Panc1 (cell line): ENCODE results near the gene ROMO1. TPM values are rescaled to one million over a fixed set of nuclear protein-coding genes. Genes with fewer than 3 reads are reported as not detected.

Source experiments
- ATAC-seq: fragments of 200-7000 bp; cut with Tn5 transposase; 2 replicates; pipeline ENCODE4 v1.9.1; 2020; ENCODE audit warnings: mild to moderate bottlenecking, moderate library complexity
- BruUV-seq: library from RNA; stranded (reverse); fragments of 400-500 nt; replicated peaks from 2 replicates; lab custom pipeline; 2021; lab: Mats Ljungman, UMichigan
- CTCF ChIA-PET: fragments of 300-600 bp; sonication (Branson Sonifier 250); formaldehyde crosslinking; loops from one replicate; lab custom pipeline; 2022; ENCODE audit warnings: antibody characterized with exemption; lab: Charles Lee
- POLR2A ChIA-PET: fragments of 300-600 bp; sonication (Branson Sonifier 250); formaldehyde crosslinking; loops from one replicate; lab custom pipeline; 2022; ENCODE audit warnings: antibody characterized with exemption; lab: Charles Lee
- DNase-seq: peaks from one replicate; pipeline ENCODE4 v3.0.0-alpha.2; 2010; ENCODE audit warnings: low read depth, low spot score
- H3K27ac ChIP-seq: 2 replicates; pipeline ENCODE4 v1.5.1; 2011; ENCODE audit warnings: mild to moderate bottlenecking, low read length, inconsistent platforms
- H3K27me3 ChIP-seq: fragments of 200-500 bp; sonication (Bioruptor generic); 2 replicates; pipeline ENCODE4 v1.6.0; 2014; ENCODE audit warnings: low read length, inconsistent platforms; ENCODE audit not compliant: control insufficient read depth, insufficient read depth
- H3K36me3 ChIP-seq: fragments of 200-500 bp; sonication (Bioruptor generic); 2 replicates; pipeline ENCODE4 v1.5.1; 2014; ENCODE audit warnings: inconsistent platforms, mild to moderate bottlenecking, low read length, moderate library complexity; ENCODE audit not compliant: control insufficient read depth, insufficient read depth
- H3K4me1 ChIP-seq: 2 replicates; pipeline ENCODE4 v1.5.1; 2011; ENCODE audit warnings: inconsistent platforms, mild to moderate bottlenecking, low read length, moderate library complexity; ENCODE audit not compliant: control insufficient read depth, insufficient read depth
- H3K4me3 ChIP-seq, 2 experiments: 2 replicates each; pipeline ENCODE4 v1.5.1; 2011 to 2012; ENCODE audit warnings: low read depth in 2 of 2, low read length in 2 of 2, mild to moderate bottlenecking in 2 of 2, inconsistent platforms in 1 of 2, moderate library complexity in 1 of 2
- H3K9me3 ChIP-seq: fragments of 200-500 bp; sonication (Bioruptor generic); 2 replicates; pipeline ENCODE4 v1.5.1; 2014; ENCODE audit warnings: low read depth, mild to moderate bottlenecking, inconsistent platforms, low read length, moderate library complexity; ENCODE audit not compliant: control insufficient read depth, insufficient read depth
- POLR2AphosphoS5 ChIP-seq: IDR thresholded peaks from 2 replicates; pipeline ENCODE4 v1.6.1; 2012; ENCODE audit warnings: mild to moderate bottlenecking, low read depth, low read length, moderate library complexity
- SIN3A ChIP-seq: IDR thresholded peaks from 2 replicates; pipeline ENCODE4 v1.6.1; 2012; ENCODE audit warnings: low read depth, mild to moderate bottlenecking, low read length, moderate library complexity, borderline replicate concordance; ENCODE audit not compliant: insufficient read depth
- TCF7L2 ChIP-seq: IDR thresholded peaks from 2 replicates; pipeline ENCODE4 v1.6.1; 2011; ENCODE audit warnings: mild to moderate bottlenecking, low read depth, low read length, inconsistent platforms
- in situ Hi-C: cut with HindIII; loops from 2 replicates; pipeline ENCODE4 v1.10.0; 2016; ENCODE audit warnings: low sequenced_read_pairs, low pct_unique_long_range_greater_than_20kb
- intact Hi-C: fragments of 100-400 bp; cut with micrococcal nuclease; formaldehyde crosslinking; loops from one replicate; pipeline ENCODE4 v1.10.0; 2022; ENCODE audit not compliant: unreplicated experiment
- total RNA-seq: library from RNA; stranded (reverse); gene quantifications from one replicate; pipeline ENCODE4 v1.2.1, GENCODE V29; 2021; ENCODE audit not compliant: unreplicated experiment
- TF ChIP-seq, protein P1 (sequence below): fragments of 450-650 bp; IDR thresholded peaks from 2 replicates; pipeline ENCODE4 v1.5.1; 2017; ENCODE audit warnings: mild to moderate bottlenecking
- TF ChIP-seq, protein P2 (sequence below), 2 experiments: IDR thresholded peaks; 2 replicates each; pipeline ENCODE4 v1.6.1; 2011 to 2012; ENCODE audit warnings: low read depth in 2 of 2, control low read depth in 1 of 2, low read length in 1 of 2, mild to moderate bottlenecking in 1 of 2, moderate library complexity in 1 of 2; ENCODE audit not compliant: insufficient read depth in 1 of 2

ROMO1 gene
- total RNA-seq, 1 experiment from 2014 or later: 319 TPM

DNA sequence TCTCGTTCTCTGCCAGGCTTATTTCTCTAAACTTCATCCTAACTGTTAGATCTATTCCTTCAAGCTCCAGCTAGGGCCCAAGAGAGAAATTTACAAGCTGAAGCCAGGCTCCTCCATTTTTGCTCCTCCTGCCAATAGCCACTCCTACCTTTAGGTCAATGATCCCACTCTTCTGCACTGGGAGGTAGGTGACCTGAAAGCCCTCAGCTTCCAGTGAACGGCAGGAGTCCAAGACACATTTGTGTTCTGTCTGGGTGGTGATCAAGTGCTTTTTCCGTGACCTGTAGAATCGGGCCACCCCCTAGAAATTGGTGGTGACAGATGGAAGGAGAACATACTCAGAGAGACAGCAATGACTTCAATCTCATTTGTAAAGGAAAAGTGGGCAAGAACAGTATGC, 8.9 kb upstream of the ROMO1 start:
- BruUV-seq: no TSS peak

DNA sequence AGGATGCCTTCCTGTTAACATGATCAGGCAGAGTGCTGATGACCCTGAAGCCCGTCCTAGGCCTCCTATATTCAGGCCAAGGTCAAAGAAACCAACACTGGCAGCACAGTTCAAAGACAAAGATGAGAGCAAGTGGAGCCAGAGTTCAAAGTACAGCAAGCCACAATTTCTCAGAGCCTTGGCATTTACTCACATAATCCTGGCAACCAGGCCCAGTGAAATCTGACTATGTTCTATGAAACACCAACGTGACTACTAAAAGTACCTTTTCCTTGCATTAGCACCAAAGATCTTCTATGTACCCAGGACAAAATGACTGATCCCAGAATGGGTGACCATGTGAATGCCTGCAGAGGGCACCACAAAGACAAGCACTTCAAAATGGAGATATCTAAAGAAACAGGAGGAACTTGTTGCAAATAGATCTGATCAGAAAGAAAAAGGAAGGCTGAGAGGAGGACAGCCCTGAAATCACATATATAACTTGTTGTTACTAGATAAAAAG, 3.9 kb upstream of the ROMO1 start:
- Histone ChIP-seq H3K4me1 (peaks cover 12% of the 10 kb centered on the region; the same call in 1 of the 2 replicates), H3K36me3 (peaks cover 13% of the 10 kb centered on the region; the same call in 1 of the 2 replicates), H3K9me3 (no peaks in the 10 kb centered on the region), H3K4me3 (no peak overlapping the region), H3K27me3 (no peaks in the 10 kb centered on the region), H3K27ac (no peak overlapping the region)
- no peak for DNase-seq
- intact Hi-C loops (no loop called here), in situ Hi-C loops (no loop called here)
- no peak for ATAC-seq
- no TSS peak for BruUV-seq
- CTCF ChIA-PET: no interaction called here
- TF ChIP-seq, protein P1, sequence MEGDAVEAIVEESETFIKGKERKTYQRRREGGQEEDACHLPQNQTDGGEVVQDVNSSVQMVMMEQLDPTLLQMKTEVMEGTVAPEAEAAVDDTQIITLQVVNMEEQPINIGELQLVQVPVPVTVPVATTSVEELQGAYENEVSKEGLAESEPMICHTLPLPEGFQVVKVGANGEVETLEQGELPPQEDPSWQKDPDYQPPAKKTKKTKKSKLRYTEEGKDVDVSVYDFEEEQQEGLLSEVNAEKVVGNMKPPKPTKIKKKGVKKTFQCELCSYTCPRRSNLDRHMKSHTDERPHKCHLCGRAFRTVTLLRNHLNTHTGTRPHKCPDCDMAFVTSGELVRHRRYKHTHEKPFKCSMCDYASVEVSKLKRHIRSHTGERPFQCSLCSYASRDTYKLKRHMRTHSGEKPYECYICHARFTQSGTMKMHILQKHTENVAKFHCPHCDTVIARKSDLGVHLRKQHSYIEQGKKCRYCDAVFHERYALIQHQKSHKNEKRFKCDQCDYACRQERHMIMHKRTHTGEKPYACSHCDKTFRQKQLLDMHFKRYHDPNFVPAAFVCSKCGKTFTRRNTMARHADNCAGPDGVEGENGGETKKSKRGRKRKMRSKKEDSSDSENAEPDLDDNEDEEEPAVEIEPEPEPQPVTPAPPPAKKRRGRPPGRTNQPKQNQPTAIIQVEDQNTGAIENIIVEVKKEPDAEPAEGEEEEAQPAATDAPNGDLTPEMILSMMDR: no peak
- TF ChIP-seq, protein P2, sequence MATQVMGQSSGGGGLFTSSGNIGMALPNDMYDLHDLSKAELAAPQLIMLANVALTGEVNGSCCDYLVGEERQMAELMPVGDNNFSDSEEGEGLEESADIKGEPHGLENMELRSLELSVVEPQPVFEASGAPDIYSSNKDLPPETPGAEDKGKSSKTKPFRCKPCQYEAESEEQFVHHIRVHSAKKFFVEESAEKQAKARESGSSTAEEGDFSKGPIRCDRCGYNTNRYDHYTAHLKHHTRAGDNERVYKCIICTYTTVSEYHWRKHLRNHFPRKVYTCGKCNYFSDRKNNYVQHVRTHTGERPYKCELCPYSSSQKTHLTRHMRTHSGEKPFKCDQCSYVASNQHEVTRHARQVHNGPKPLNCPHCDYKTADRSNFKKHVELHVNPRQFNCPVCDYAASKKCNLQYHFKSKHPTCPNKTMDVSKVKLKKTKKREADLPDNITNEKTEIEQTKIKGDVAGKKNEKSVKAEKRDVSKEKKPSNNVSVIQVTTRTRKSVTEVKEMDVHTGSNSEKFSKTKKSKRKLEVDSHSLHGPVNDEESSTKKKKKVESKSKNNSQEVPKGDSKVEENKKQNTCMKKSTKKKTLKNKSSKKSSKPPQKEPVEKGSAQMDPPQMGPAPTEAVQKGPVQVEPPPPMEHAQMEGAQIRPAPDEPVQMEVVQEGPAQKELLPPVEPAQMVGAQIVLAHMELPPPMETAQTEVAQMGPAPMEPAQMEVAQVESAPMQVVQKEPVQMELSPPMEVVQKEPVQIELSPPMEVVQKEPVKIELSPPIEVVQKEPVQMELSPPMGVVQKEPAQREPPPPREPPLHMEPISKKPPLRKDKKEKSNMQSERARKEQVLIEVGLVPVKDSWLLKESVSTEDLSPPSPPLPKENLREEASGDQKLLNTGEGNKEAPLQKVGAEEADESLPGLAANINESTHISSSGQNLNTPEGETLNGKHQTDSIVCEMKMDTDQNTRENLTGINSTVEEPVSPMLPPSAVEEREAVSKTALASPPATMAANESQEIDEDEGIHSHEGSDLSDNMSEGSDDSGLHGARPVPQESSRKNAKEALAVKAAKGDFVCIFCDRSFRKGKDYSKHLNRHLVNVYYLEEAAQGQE (IDR thresholded peaks at IDR 0.05; ENCODE audit: insufficient read depth in 1 of 2, low read depth in 2 of 2, low read length in 1 of 2): no peak
- TF ChIP-seq POLR2AphosphoS5: no peak
- no peak for TF ChIP-seq TCF7L2
- TF ChIP-seq SIN3A: no peak
- POLR2A ChIA-PET: no interaction called here

More for the DNA sequence above, 8.9 kb upstream of the ROMO1 start:
- no peaks in the 10 kb centered on the region for H3K9me3 ChIP-seq
- ChIA-PET CTCF (no interaction called here), POLR2A (no interaction called here)
- no peaks in the 10 kb centered on the region for H3K27me3 ChIP-seq
- ATAC-seq (no peak), DNase-seq (no peak)
- peaks cover 9% of the 10 kb centered on the region; the same call in 1 of the 2 replicates for H3K36me3 ChIP-seq
- no peaks in the 10 kb centered on the region for H3K4me1 ChIP-seq
- no peak overlapping the region for H3K27ac ChIP-seq
- TF ChIP-seq, protein P2 (IDR thresholded peaks at IDR 0.05; ENCODE audit: insufficient read depth in 1 of 2, low read depth in 2 of 2, low read length in 1 of 2): no peak
- TF ChIP-seq, protein P1: no peak
- TF ChIP-seq POLR2AphosphoS5 (no peak), SIN3A (no peak), TCF7L2 (no peak)
- intact Hi-C loops: no loop called here
- in situ Hi-C loops: no loop called here
- no peak overlapping the region for H3K4me3 ChIP-seq
